ENCODE data around the gene YLPM1.

- TF ChIP-seq ZNF777 (tag by site-specific recombination; IDR thresholded peaks at IDR 0.05; ENCODE audit: borderline replicate concordance) (no peak), ZFP41 (tag by site-specific recombination; IDR thresholded peaks at IDR 0.05; ENCODE audit: borderline replicate concordance) (no peak), PATZ1 (tag by site-specific recombination; IDR thresholded peaks at IDR 0.05) (no peak), ZNF521 (tag by site-specific recombination; IDR thresholded peaks at IDR 0.05) (no peak), KLF9 (tag by site-specific recombination; IDR thresholded peaks at IDR 0.05; ENCODE audit: low read depth) (no peak), ZNF670 (tag by site-specific recombination; IDR thresholded peaks at IDR 0.05; ENCODE audit: low read depth) (no peak), ZNF426 (tag by site-specific recombination; IDR thresholded peaks at IDR 0.05) (no peak)
- TF ChIP-seq, protein P1, sequence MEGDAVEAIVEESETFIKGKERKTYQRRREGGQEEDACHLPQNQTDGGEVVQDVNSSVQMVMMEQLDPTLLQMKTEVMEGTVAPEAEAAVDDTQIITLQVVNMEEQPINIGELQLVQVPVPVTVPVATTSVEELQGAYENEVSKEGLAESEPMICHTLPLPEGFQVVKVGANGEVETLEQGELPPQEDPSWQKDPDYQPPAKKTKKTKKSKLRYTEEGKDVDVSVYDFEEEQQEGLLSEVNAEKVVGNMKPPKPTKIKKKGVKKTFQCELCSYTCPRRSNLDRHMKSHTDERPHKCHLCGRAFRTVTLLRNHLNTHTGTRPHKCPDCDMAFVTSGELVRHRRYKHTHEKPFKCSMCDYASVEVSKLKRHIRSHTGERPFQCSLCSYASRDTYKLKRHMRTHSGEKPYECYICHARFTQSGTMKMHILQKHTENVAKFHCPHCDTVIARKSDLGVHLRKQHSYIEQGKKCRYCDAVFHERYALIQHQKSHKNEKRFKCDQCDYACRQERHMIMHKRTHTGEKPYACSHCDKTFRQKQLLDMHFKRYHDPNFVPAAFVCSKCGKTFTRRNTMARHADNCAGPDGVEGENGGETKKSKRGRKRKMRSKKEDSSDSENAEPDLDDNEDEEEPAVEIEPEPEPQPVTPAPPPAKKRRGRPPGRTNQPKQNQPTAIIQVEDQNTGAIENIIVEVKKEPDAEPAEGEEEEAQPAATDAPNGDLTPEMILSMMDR (tag by site-specific recombination; IDR thresholded peaks at IDR 0.05) = no peak
- TF ChIP-seq, protein P2, sequence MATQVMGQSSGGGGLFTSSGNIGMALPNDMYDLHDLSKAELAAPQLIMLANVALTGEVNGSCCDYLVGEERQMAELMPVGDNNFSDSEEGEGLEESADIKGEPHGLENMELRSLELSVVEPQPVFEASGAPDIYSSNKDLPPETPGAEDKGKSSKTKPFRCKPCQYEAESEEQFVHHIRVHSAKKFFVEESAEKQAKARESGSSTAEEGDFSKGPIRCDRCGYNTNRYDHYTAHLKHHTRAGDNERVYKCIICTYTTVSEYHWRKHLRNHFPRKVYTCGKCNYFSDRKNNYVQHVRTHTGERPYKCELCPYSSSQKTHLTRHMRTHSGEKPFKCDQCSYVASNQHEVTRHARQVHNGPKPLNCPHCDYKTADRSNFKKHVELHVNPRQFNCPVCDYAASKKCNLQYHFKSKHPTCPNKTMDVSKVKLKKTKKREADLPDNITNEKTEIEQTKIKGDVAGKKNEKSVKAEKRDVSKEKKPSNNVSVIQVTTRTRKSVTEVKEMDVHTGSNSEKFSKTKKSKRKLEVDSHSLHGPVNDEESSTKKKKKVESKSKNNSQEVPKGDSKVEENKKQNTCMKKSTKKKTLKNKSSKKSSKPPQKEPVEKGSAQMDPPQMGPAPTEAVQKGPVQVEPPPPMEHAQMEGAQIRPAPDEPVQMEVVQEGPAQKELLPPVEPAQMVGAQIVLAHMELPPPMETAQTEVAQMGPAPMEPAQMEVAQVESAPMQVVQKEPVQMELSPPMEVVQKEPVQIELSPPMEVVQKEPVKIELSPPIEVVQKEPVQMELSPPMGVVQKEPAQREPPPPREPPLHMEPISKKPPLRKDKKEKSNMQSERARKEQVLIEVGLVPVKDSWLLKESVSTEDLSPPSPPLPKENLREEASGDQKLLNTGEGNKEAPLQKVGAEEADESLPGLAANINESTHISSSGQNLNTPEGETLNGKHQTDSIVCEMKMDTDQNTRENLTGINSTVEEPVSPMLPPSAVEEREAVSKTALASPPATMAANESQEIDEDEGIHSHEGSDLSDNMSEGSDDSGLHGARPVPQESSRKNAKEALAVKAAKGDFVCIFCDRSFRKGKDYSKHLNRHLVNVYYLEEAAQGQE (tag by site-specific recombination; IDR thresholded peaks at IDR 0.05) = no peak
- TF ChIP-seq, protein P3, sequence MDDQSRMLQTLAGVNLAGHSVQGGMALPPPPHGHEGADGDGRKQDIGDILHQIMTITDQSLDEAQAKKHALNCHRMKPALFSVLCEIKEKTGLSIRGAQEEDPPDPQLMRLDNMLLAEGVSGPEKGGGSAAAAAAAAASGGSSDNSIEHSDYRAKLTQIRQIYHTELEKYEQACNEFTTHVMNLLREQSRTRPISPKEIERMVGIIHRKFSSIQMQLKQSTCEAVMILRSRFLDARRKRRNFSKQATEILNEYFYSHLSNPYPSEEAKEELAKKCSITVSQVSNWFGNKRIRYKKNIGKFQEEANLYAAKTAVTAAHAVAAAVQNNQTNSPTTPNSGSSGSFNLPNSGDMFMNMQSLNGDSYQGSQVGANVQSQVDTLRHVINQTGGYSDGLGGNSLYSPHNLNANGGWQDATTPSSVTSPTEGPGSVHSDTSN (CRISPR knock-in tag; IDR thresholded peaks at IDR 0.05) = no peak
- TF ChIP-seq, protein P4, sequence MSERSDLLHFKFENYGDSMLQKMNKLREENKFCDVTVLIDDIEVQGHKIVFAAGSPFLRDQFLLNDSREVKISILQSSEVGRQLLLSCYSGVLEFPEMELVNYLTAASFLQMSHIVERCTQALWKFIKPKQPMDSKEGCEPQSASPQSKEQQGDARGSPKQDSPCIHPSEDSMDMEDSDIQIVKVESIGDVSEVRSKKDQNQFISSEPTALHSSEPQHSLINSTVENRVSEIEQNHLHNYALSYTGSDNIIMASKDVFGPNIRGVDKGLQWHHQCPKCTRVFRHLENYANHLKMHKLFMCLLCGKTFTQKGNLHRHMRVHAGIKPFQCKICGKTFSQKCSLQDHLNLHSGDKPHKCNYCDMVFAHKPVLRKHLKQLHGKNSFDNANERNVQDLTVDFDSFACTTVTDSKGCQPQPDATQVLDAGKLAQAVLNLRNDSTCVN (tag by site-specific recombination; optimal IDR thresholded peaks at IDR 0.05) = no peak
Observed at GRCh38 chr14:74737753-74738325, 25.3 kb upstream of the YLPM1 start.

Measured in HEK293 (cell line).